T47D (cell line): ENCODE data around the gene PAFAH1B2.

Experiments used
- DNase-seq, 2 experiments: peaks; one replicate each; pipeline versions ENCODE4 v3.0.0 to v3.0.0-alpha.2; 2011 to 2012; ENCODE audit warnings: low read depth in 1 of 2, low spot score in 1 of 2
- JUND ChIP-seq: IDR thresholded peaks from 2 replicates; pipeline ENCODE4 v1.6.1; 2012; ENCODE audit warnings: low read depth
- in situ Hi-C: cut with HindIII; loops from 2 replicates; pipeline ENCODE4 v1.10.0; 2016; ENCODE audit warnings: low sequenced_read_pairs, low pct_unique_long_range_greater_than_20kb

Gene PAFAH1B2

DNA sequence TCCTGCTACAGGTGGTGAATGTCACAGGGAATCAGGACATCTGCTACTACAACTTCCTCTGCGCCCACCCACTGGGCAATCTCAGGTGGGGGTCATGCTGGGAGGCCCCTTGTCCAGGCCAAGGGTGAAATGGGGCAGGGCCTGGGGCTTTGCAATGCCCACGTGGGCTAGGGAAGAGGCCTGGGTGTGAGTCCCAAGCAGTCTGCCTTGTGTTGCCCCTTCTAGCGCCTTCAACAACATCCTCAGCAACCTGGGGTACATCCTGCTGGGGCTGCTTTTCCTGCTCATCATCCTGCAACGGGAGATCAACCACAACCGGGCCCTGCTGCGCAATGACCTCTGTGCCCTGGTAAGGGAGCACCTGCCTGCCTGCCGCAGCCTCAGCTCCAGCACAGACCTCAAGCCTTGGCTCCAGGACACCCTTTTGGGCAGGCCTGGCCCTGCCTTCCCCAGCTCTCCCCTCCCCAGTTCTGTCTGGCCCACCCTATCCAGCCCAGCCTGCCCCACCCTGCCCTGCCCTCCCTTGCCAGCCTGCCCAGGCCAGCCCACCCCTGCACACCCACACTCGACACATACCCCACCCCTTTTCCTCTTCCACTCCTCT, 46.0 kb downstream of the PAFAH1B2 start:
- no peak for DNase-seq
- no peak for TF ChIP-seq JUND
- in situ Hi-C loops = no loop called here

DNA sequence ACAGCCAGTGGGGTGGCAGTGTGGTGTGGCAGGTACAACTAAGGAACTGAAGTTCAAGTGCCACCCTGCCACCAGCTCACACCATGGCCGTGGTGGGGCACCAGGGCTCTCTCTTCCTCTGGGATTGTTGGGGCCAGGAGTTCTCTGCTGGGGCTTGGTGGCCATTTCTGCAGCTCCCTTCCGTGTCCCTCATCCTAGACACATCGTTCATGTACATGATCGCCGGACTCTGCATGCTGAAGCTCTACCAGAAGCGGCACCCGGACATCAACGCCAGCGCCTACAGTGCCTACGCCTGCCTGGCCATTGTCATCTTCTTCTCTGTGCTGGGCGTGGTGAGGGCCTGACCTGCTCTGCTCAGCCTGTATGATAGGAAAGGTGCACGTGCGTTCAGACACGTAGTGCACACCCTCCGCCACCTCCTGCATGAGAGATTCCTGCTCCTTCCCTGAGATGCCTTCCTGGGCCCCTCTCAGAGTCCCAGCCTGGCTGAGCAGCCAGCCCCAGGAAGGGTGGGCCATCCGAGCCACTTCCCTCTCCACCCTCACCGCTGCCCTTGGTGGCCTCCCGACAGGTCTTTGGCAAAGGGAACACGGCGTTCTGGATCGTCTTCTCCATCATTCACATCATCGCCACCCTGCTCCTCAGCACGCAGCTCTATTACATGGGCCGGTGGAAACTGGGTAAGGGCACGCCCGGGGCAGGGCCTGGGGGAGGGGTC, 47.8 kb downstream of the PAFAH1B2 start:
- TF ChIP-seq JUND = no peak
- in situ Hi-C loops = no loop called here
- no peak for DNase-seq

DNA sequence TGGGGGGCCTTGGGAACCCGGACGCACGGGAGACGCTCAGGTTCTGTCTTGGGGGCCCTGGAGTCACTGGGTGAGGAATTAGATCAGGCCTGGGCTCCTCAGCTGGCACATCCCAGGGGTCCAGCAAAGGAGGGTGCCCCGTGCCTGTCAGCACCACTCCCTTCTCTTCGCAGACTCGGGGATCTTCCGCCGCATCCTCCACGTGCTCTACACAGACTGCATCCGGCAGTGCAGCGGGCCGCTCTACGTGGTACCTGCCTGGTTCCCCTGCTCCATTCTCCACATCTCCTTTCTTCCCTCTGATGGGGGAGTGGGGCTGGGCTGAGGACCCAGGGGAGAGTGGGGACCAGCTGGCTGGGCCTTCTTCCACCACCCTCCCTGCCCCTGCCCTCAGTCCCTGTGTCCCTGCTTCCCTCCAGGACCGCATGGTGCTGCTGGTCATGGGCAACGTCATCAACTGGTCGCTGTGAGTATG, 48.4 kb downstream of the PAFAH1B2 start:
- TF ChIP-seq JUND = no peak
- in situ Hi-C loops = no loop called here
- DNase-seq = no peak

DNA sequence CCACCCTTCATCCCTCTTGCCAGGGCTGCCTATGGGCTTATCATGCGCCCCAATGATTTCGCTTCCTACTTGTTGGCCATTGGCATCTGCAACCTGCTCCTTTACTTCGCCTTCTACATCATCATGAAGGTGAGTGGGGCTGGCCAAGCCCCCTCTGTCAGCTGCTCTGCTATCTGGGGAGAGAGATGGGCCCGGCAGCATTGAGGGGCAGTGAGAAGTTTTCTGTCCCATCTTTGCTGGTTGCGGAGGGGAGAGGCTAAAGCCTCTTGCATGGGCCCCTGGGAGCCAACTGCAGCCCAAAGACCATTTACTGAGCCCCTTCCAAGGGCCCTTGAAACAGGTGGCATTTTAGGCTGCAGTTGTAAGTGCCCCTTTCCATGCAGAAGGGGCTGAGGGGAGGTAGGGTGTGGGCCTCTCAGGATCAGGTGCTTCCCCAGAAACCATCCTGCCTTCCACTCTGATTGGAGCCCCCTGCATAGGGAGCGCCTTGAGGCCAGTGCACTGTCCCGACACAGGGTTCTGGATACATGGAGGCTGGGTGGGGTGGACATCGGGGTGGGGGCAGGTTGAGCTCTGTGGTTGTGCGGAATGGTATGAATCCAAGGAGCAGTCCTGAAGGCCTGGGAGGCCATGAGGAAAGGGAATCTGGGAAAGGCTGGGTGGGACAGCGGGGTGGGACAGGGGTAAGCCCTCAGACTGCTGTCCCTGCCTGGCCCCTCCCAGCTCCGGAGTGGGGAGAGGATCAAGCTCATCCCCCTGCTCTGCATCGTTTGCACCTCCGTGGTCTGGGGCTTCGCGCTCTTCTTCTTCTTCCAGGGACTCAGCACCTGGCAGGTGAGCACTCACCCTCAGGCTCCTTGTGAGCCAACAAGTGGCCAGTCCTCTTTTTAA, 49.3 kb downstream of the PAFAH1B2 start:
- in situ Hi-C loops = no loop called here
- DNase-seq = no peak
- no peak for TF ChIP-seq JUND

DNA sequence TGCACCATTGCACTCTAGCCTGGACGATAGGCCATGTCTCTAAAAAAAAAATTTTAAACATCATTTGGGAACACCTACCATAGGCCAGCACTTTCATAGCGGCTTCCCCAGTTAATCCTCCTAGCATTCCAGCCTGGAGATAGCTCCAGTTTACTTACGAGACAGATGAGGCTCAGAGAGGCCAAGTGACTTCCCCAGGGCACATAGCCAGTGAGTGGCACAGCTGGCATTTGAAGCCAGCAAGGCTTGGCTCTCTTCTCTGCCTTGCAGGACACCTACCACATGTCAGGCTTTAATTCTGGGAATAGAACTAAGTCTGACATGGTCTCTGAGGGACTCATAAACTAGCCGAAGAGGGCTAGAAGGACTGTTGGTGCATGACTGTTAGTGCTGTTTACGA, 50.2 kb downstream of the PAFAH1B2 start:
- in situ Hi-C loops = no loop called here
- no peak for DNase-seq
- TF ChIP-seq JUND = no peak

DNA sequence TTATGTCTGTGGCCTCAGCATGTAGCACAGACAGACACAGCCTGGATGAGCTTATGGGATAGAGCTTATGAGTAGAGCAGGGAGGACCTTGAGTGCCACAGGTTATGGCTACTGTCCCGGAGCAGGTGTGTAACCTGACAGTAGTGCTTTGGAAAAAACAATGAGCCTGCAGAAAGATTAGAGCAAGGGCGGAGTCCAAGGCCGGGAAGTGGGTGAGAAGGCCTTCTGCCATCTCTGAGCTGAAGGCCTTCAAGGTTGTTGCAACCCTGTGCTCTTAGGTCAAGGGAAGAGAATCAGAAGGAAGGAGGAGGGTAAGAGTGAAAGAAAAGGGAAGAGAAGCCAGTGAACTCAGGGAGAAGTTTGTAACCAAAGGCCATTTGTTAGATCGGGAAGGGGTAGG, 51.2 kb downstream of the PAFAH1B2 start:
- no peak for TF ChIP-seq JUND
- in situ Hi-C loops = no loop called here
- DNase-seq = no peak

DNA sequence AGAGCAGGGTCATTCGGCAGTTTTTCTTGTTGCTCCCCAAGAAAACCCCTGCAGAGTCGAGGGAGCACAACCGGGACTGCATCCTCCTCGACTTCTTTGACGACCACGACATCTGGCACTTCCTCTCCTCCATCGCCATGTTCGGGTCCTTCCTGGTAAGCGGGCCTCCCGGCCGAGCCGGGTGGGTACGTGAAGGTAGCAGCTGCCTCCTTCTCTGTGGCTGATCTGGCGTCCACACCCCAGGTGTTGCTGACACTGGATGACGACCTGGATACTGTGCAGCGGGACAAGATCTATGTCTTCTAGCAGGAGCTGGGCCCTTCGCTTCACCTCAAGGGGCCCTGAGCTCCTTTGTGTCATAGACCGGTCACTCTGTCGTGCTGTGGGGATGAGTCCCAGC, 51.7 kb downstream of the PAFAH1B2 start:
- TF ChIP-seq JUND = no peak
- DNase-seq = no peak
- in situ Hi-C loops = no loop called here

DNA sequence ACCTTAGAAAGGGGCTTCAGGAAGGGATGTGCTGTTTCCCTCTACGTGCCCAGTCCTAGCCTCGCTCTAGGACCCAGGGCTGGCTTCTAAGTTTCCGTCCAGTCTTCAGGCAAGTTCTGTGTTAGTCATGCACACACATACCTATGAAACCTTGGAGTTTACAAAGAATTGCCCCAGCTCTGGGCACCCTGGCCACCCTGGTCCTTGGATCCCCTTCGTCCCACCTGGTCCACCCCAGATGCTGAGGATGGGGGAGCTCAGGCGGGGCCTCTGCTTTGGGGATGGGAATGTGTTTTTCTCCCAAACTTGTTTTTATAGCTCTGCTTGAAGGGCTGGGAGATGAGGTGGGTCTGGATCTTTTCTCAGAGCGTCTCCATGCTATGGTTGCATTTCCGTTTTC, 52.9 kb downstream of the PAFAH1B2 start:
- no peak for DNase-seq
- in situ Hi-C loops = no loop called here
- TF ChIP-seq JUND = no peak

DNA sequence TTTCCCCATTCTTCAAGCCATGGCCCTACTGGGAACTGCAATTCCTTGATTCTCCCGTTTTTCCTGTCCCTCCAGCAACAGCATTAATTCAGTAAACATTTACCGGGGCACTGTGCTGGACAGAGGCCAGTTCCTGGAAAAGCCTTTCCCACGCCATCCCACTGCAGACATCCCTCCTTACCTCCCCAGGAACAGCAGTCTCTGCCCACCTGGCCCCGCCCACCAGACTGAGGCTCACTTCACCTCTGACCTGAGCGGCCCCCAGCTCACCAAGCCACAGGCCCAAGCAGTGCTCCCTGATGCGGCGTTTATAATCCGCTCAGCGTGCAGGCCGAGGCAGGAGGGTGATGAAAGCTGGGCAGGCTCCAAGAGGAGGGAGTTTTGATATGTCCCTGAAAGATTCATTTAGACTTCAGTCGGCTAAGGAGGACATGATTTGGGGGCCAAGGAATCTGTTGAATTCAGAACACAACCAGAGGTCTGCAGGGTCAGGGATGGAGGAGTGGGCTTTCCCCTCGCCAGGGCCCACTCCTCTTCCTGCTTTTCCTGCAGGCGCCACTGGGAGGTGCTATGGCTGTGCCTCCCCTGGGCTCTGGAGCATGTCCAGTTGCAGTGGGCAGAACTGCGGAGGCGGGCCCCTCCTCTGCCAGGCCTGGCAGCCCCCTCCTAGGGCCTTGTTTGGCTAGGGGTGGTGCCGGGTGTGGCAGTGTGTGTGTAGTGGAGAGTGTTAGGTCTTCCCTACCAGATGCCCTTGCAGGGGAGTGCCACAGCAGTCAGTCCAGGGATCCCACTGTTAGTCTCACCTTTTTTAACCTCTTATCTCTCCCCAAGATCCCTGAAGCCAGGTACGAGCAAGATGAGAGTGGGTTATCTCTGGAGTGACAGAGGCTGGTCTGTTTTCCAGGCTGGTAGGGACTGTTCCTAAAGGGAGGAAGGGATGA, 53.7 kb downstream of the PAFAH1B2 start:
- TF ChIP-seq JUND = no peak
- in situ Hi-C loops = no loop called here
- DNase-seq = peak in 1 of 2 experiments; percentile 90

DNA sequence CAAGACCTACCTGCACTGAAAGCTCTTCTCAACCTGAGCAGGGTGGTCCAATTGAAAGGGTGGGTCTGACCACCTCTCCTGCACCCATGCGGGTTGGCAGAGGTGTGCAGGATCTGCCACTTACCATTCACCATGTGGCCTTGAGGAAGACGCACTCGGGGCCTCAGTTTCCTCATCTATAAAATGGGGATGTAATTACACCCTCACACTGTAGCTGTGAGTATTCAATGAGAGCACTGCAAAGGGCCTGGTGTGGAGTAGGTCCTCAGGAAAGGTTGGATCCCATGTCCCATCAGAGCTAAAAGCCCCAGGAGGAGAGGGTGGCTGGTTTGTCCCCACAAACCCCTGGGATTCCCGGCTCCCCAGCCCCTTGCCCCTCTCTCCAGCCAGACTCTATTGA, 54.5 kb downstream of the PAFAH1B2 start:
- in situ Hi-C loops = no loop called here
- TF ChIP-seq JUND = no peak

DNA sequence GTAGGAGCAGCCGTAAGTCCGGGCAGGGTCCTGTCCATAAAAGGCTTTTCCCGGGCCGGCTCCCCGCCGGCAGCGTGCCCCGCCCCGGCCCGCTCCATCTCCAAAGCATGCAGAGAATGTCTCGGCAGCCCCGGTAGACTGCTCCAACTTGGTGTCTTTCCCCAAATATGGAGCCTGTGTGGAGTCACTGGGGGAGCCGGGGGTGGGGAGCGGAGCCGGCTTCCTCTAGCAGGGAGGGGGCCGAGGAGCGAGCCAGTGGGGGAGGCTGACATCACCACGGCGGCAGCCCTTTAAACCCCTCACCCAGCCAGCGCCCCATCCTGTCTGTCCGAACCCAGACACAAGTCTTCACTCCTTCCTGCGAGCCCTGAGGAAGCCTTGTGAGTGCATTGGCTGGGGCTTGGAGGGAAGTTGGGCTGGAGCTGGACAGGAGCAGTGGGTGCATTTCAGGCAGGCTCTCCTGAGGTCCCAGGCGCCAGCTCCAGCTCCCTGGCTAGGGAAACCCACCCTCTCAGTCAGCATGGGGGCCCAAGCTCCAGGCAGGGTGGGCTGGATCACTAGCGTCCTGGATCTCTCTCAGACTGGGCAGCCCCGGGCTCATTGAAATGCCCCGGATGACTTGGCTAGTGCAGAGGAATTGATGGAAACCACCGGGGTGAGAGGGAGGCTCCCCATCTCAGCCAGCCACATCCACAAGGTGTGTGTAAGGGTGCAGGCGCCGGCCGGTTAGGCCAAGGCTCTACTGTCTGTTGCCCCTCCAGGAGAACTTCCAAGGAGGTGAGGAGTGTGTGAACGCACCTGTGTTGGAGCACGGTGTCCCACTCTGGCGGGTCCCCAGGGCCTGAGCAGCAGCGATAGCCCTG, 55.2 kb downstream of the PAFAH1B2 start, which contains the start of gene TAGLN:
Gene TAGLN, plus strand, starts transcription at position 318 of the 863 bp plus-strand sequence. CDS start 3,644 bp downstream, outside the sequence.
- DNase-seq = no peak
- TF ChIP-seq JUND = no peak
- in situ Hi-C loops = no loop called here

More for the DNA sequence above, 54.5 kb downstream of the PAFAH1B2 start:
- no peak for DNase-seq
